GM12801 (cell line): ENCODE data around the gene SYNE2.

Source experiments
- CTCF ChIP-seq: IDR thresholded peaks from one replicate; pipeline ENCODE4 v1.5.1; 2011; ENCODE audit warnings: control low read depth; ENCODE audit not compliant: insufficient read length; ENCODE audit errors: extremely low read depth

Gene SYNE2

GRCh38 chr14:63974176-63974575, 121.4 kb downstream of the SYNE2 start:
- TF ChIP-seq CTCF = no peak

- TF ChIP-seq CTCF = no peak
These were observed 128.8 kb downstream of the SYNE2 start for GRCh38 chr14:63981569-63981968.

- no peak for TF ChIP-seq CTCF
These were observed 129.4 kb downstream of the SYNE2 start for GRCh38 chr14:63982156-63982555.

- no peak for TF ChIP-seq CTCF
These were observed 129.8 kb downstream of the SYNE2 start for GRCh38 chr14:63982629-63983028.

- TF ChIP-seq CTCF = no peak
These were observed 134.2 kb downstream of the SYNE2 start for GRCh38 chr14:63986789-63987533.

GRCh38 chr14:63988579-63988978, 135.8 kb downstream of the SYNE2 start:
- no peak for TF ChIP-seq CTCF

- no peak for TF ChIP-seq CTCF
These were observed 139.0 kb downstream of the SYNE2 start for GRCh38 chr14:63991833-63992232.
